CD14-positive monocyte (primary cell): ENCODE results near the gene PPARGC1A. TPM values are rescaled to one million over a fixed set of nuclear protein-coding genes. Genes with fewer than 3 reads are reported as not detected.

Experiments
- DNase-seq, 3 donors: peaks; one replicate each; pipeline ENCODE4 v3.0.0-alpha.2; 2011 to 2022
- H2AFZ ChIP-seq: 2 replicates; pipeline ENCODE4 v1.6.0; 2012; ENCODE audit warnings: mild to moderate bottlenecking, low read depth, low read length, inconsistent platforms; ENCODE audit not compliant: insufficient read depth, poor library complexity, severe bottlenecking
- H3K27ac ChIP-seq, 2 donors: 1 replicate in 1 of 2; 2 replicates in 1 of 2; pipeline ENCODE4 v1.5.1; 2012 to 2013; ENCODE audit warnings: low read length in 2 of 2, control low read depth in 1 of 2, inconsistent platforms in 1 of 2, low read depth in 1 of 2, mild to moderate bottlenecking in 1 of 2
- H3K27me3 ChIP-seq, 2 donors: one replicate each; pipeline versions ENCODE4 v1.6.0 to v1.6.1; 2011 to 2013; ENCODE audit warnings: low read length in 2 of 2; ENCODE audit not compliant: control insufficient read depth in 2 of 2, insufficient read depth in 2 of 2
- H3K36me3 ChIP-seq, 2 donors: replicated peaks in 1 of 2; 1 replicate in 1 of 2; 2 replicates in 1 of 2; pipeline versions ENCODE4 v1.5.1 to v1.6.1; 2012 to 2013; ENCODE audit warnings: low read length in 2 of 2, control low read depth in 1 of 2, inconsistent platforms in 1 of 2, mild to moderate bottlenecking in 1 of 2; ENCODE audit not compliant: insufficient read depth in 2 of 2, control insufficient read depth in 1 of 2
- H3K4me1 ChIP-seq, 2 donors: 1 replicate in 1 of 2; 2 replicates in 1 of 2; pipeline versions ENCODE4 v1.5.1 to v1.6.1; 2012 to 2013; ENCODE audit warnings: low read length in 2 of 2, control low read depth in 1 of 2, inconsistent platforms in 1 of 2, mild to moderate bottlenecking in 1 of 2, moderate library complexity in 1 of 2; ENCODE audit not compliant: insufficient read depth in 2 of 2, control insufficient read depth in 1 of 2
- H3K4me2 ChIP-seq: replicated peaks from 2 replicates; pipeline ENCODE3; 2012; ENCODE audit warnings: low read length, moderate library complexity, mild to moderate bottlenecking; ENCODE audit not compliant: poor library complexity, severe bottlenecking; ENCODE audit errors: extremely low read depth
- H3K4me3 ChIP-seq, 3 experiments: fragments of 200-600 bp in 1 of 3; sonication (generic) in 1 of 3; replicated peaks in 1 of 3; 1 replicate in 2 of 3; 2 replicates in 1 of 3; pipeline ENCODE4 v1.5.1; 2011 to 2013; ENCODE audit warnings: low read length in 3 of 3, mild to moderate bottlenecking in 3 of 3, control low read depth in 2 of 3, low read depth in 2 of 3, inconsistent platforms in 1 of 3, moderate library complexity in 1 of 3
- H3K79me2 ChIP-seq: 2 replicates; pipeline ENCODE4 v1.6.0; 2012; ENCODE audit warnings: mild to moderate bottlenecking, control low read depth, inconsistent platforms, low read length, moderate library complexity; ENCODE audit not compliant: insufficient read depth
- H3K9ac ChIP-seq: 2 replicates; pipeline ENCODE4 v1.6.0; 2017; ENCODE audit warnings: low read length, mild to moderate bottlenecking; ENCODE audit not compliant: insufficient read depth, poor library complexity, severe bottlenecking
- H3K9me3 ChIP-seq, 2 donors: replicated peaks in 1 of 2; 1 replicate in 1 of 2; 2 replicates in 1 of 2; pipeline versions ENCODE4 v1.5.1 to v1.6.1; 2012 to 2013; ENCODE audit warnings: low read length in 2 of 2, control low read depth in 1 of 2; ENCODE audit not compliant: control insufficient read depth in 1 of 2, insufficient read depth in 1 of 2
- H4K20me1 ChIP-seq: 2 replicates; pipeline ENCODE4 v1.6.0; 2012; ENCODE audit warnings: mild to moderate bottlenecking, low read length, control low read depth, moderate library complexity; ENCODE audit not compliant: insufficient read depth
- H3K27ac Mint-ChIP-seq, 7 donors: one replicate each; pipeline ENCODE4 v1.8.0; 2020; ENCODE audit warnings: mild to moderate bottlenecking in 7 of 7, mixed read lengths in 7 of 7, moderate library complexity in 6 of 7, inconsistent platforms in 2 of 7
- H3K27me3 Mint-ChIP-seq, 3 donors: one replicate each; pipeline ENCODE4 v1.8.0; 2021 to 2022; ENCODE audit warnings: low read depth in 3 of 3, mild to moderate bottlenecking in 3 of 3, mixed read lengths in 3 of 3, moderate library complexity in 3 of 3, inconsistent platforms in 1 of 3
- H3K36me3 Mint-ChIP-seq, 2 donors: one replicate each; pipeline ENCODE4 v1.8.0; 2020; ENCODE audit warnings: mixed read lengths in 2 of 2, inconsistent platforms in 1 of 2, mild to moderate bottlenecking in 1 of 2
- H3K4me1 Mint-ChIP-seq: one replicate; pipeline ENCODE4 v1.8.0; 2020; ENCODE audit warnings: mild to moderate bottlenecking, mixed read lengths
- H3K4me3 Mint-ChIP-seq, 2 donors: one replicate each; pipeline ENCODE4 v1.8.0; 2020; ENCODE audit warnings: mild to moderate bottlenecking in 2 of 2, mixed read lengths in 2 of 2, moderate library complexity in 1 of 2
- H3K9me3 Mint-ChIP-seq, 7 donors: one replicate each; pipeline ENCODE4 v1.8.0; 2020 to 2022; ENCODE audit warnings: mixed read lengths in 7 of 7, mild to moderate bottlenecking in 6 of 7, moderate library complexity in 6 of 7, inconsistent platforms in 2 of 7
- CTCF ChIP-seq: fragments of 200-600 bp; IDR thresholded peaks from one replicate; pipeline ENCODE4 v1.8.0; 2022; ENCODE audit warnings: antibody characterized with exemption, mild to moderate bottlenecking
- WGBS: methylation state at CpG from one replicate; pipeline ENCODE4 v1.1.5; 2013; ENCODE audit warnings: missing lambda C conversion rate; ENCODE audit not compliant: insufficient coverage; 5-methylcytosine and 5-hydroxymethylcytosine counted together
- intact Hi-C, 2 donors: fragments of 100-400 bp; cut with micrococcal nuclease; formaldehyde crosslinking; loops; one replicate each; pipeline versions ENCODE4 v1.15.0 to v1.15.1; 2023
- polyA plus RNA-seq, 3 donors: library from polyadenylated mRNA; depleted of rRNA in 1 of 3; unstranded in 2 of 3; stranded (reverse) in 1 of 3; fragments of 300-500 nt in 2 of 3; fragments of >200 nt in 1 of 3; fragmentation: Illumina TruSeq in 2 of 3; gene quantifications; 1 replicate in 2 of 3; 2 replicates in 1 of 3; pipeline ENCODE4 v1.2.3, GENCODE V29; 2012 to 2021

The PPARGC1A gene
- polyA plus RNA-seq, 3 donors = 0.58 to 1.1 (median 0.79) TPM

GRCh38 chr4:23924556-23924955 is 34.7 kb upstream of the PPARGC1A start:
- peaks cover 1 to 8% (median 2%) of the 10 kb centered on the region in 3 donors for H3K27me3 Mint-ChIP-seq
- WGBS = no CpG with 5 or more reads among the region's 4 CpGs
- no peak for TF ChIP-seq CTCF
- no peaks in the 10 kb centered on the region for H3K27me3 ChIP-seq
- peak overlapping the region in 1 of 2 donors; percentile 40 for H3K4me3 Mint-ChIP-seq
- no peaks in the 10 kb centered on the region for H3K36me3 Mint-ChIP-seq
- no peak overlapping the region for H2AFZ ChIP-seq
- no peaks in the 10 kb centered on the region for H3K9me3 ChIP-seq
- H3K36me3 ChIP-seq = no peaks in the 10 kb centered on the region
- H3K9ac ChIP-seq = no peak overlapping the region
- H3K4me3 ChIP-seq = no peak overlapping the region
- H3K27ac Mint-ChIP-seq = no peak overlapping the region
- intact Hi-C loops = no loop called here
- H4K20me1 ChIP-seq = no peaks in the 10 kb centered on the region
- H3K27ac ChIP-seq = no peak overlapping the region
- H3K9me3 Mint-ChIP-seq = peaks cover 0 to 2% (median 1%) of the 10 kb centered on the region in 7 donors
- H3K4me1 ChIP-seq = no peaks in the 10 kb centered on the region
- DNase-seq = no peak
- no peaks in the 10 kb centered on the region for H3K4me1 Mint-ChIP-seq
- no peaks in the 10 kb centered on the region for H3K79me2 ChIP-seq
- H3K4me2 ChIP-seq = no peak overlapping the region

- Histone ChIP-seq H3K4me2 (no peak overlapping the region), H4K20me1 (no peaks in the 10 kb centered on the region), H3K4me3 (no peak overlapping the region), H3K9me3 (no peaks in the 10 kb centered on the region), H3K79me2 (no peaks in the 10 kb centered on the region), H3K27ac (no peak overlapping the region), H3K36me3 (no peaks in the 10 kb centered on the region), H3K27me3 (no peaks in the 10 kb centered on the region), H3K4me1 (no peaks in the 10 kb centered on the region), H3K9ac (no peak overlapping the region), H2AFZ (no peak overlapping the region)
- Mint-ChIP-seq H3K36me3 (no peaks in the 10 kb centered on the region), H3K9me3 (peaks cover 0 to 2% (median 1%) of the 10 kb centered on the region in 7 donors), H3K4me3 (no peak overlapping the region), H3K27me3 (peaks cover 1 to 8% (median 2%) of the 10 kb centered on the region in 3 donors), H3K4me1 (no peaks in the 10 kb centered on the region), H3K27ac (no peak overlapping the region)
- intact Hi-C loops = no loop called here
- TF ChIP-seq CTCF = no peak
- no peak for DNase-seq
These were observed 34.0 kb upstream of the PPARGC1A start for GRCh38 chr4:23923840-23924239.
